GM23338 (cell line): Measurements from ENCODE around the gene PRPH. TPM values are rescaled to one million over a fixed set of nuclear protein-coding genes. Genes with fewer than 3 reads are reported as not detected.

Experiments
- ATAC-seq: fragments of 200-7000 bp; cut with Tn5 transposase; 3 replicates; pipeline ENCODE4 v1.9.1; 2020
- DNase-seq: peaks from one replicate; pipeline ENCODE4 v3.0.0-alpha.2; 2015; ENCODE audit warnings: low spot score
- H2AFZ ChIP-seq: fragments of 200-600 bp; sonication (generic); 2 replicates; pipeline ENCODE4 v1.8.0; 2016; ENCODE audit warnings: antibody characterized with exemption, mild to moderate bottlenecking, moderate library complexity
- H3F3A ChIP-seq: fragments of 200-600 bp; sonication (generic); replicated peaks from 2 replicates; pipeline ENCODE4 v1.8.0; 2017; ENCODE audit warnings: antibody characterized with exemption, mixed run types, low read depth
- H3K27ac ChIP-seq: fragments of 200-600 bp; sonication (generic); 2 replicates; pipeline ENCODE4 v1.6.1; 2016; ENCODE audit warnings: low read depth
- H3K27me3 ChIP-seq: fragments of 200-600 bp; sonication (generic); 2 replicates; pipeline ENCODE4 v1.8.0; 2016; ENCODE audit warnings: mild to moderate bottlenecking, mixed run types, moderate library complexity; ENCODE audit not compliant: insufficient read depth
- H3K36me3 ChIP-seq: fragments of 200-600 bp; sonication (generic); 2 replicates; pipeline ENCODE4 v1.8.0; 2016; ENCODE audit warnings: mild to moderate bottlenecking; ENCODE audit not compliant: insufficient read depth
- H3K4me1 ChIP-seq: fragments of 200-600 bp; sonication (generic); 2 replicates; pipeline ENCODE4 v1.8.0; 2016; ENCODE audit warnings: mild to moderate bottlenecking, moderate library complexity; ENCODE audit not compliant: insufficient read depth
- H3K4me2 ChIP-seq: fragments of 200-600 bp; sonication (generic); 2 replicates; pipeline ENCODE4 v1.7.1; 2017; ENCODE audit warnings: mixed run types
- H3K4me3 ChIP-seq: fragments of 200-600 bp; sonication (generic); 2 replicates; pipeline ENCODE4 v1.6.1; 2016; ENCODE audit warnings: mixed run types
- H3K79me2 ChIP-seq: fragments of 200-600 bp; sonication (generic); replicated peaks from 2 replicates; pipeline ENCODE4 v1.8.0; 2017; ENCODE audit warnings: mild to moderate bottlenecking; ENCODE audit not compliant: insufficient read depth
- H3K9me2 ChIP-seq: fragments of 200-600 bp; sonication (generic); 2 replicates; pipeline ENCODE4 v1.8.0; 2017; ENCODE audit not compliant: insufficient read depth
- H4K20me1 ChIP-seq: fragments of 200-600 bp; sonication (generic); replicated peaks from 2 replicates; pipeline ENCODE4 v1.8.0; 2017; ENCODE audit warnings: mild to moderate bottlenecking; ENCODE audit not compliant: insufficient read depth
- H3K27ac Mint-ChIP-seq: 2 replicates; pipeline ENCODE4 v1.8.0; 2020; ENCODE audit warnings: inconsistent platforms, mild to moderate bottlenecking, moderate library complexity, mixed read lengths
- H3K27me3 Mint-ChIP-seq: 3 replicates; pipeline ENCODE4 v1.8.0; 2022; ENCODE audit warnings: low read depth, mild to moderate bottlenecking, moderate library complexity, mixed read lengths, inconsistent platforms; ENCODE audit not compliant: insufficient read depth, poor library complexity
- H3K36me3 Mint-ChIP-seq: 3 replicates; pipeline ENCODE4 v1.8.0; 2021; ENCODE audit warnings: low read depth, mild to moderate bottlenecking, inconsistent platforms, moderate library complexity, mixed read lengths
- H3K4me1 Mint-ChIP-seq: 3 replicates; pipeline ENCODE4 v1.8.0; 2020; ENCODE audit warnings: mild to moderate bottlenecking, inconsistent platforms, mixed read lengths
- H3K4me3 Mint-ChIP-seq: 3 replicates; pipeline ENCODE4 v1.8.0; 2021; ENCODE audit warnings: moderate library complexity, mild to moderate bottlenecking, inconsistent platforms, mixed read lengths
- H3K9me3 Mint-ChIP-seq: 3 replicates; pipeline ENCODE4 v1.8.0; 2020; ENCODE audit warnings: moderate library complexity, mild to moderate bottlenecking, inconsistent platforms, mixed read lengths
- EZH2 ChIP-seq: fragments of 200-600 bp; sonication (generic); IDR thresholded peaks from one replicate; pipeline ENCODE4 v1.8.0; 2017; ENCODE audit warnings: antibody characterized with exemption, mild to moderate bottlenecking, low read depth; ENCODE audit not compliant: unreplicated experiment
- EZH2phosphoT487 ChIP-seq: fragments of 200-600 bp; sonication (generic); IDR thresholded peaks from one replicate; pipeline ENCODE4 v1.8.1; 2018; ENCODE audit warnings: antibody characterized with exemption; ENCODE audit not compliant: unreplicated experiment
- JUNB ChIP-seq: IDR thresholded peaks from one replicate; pipeline ENCODE4 v1.6.1; 2016; ENCODE audit warnings: antibody characterized with exemption; ENCODE audit not compliant: unreplicated experiment
- ZNF331 ChIP-seq: fragments of 250-450 bp; sonication (Bioruptor Pico); IDR thresholded peaks from 2 replicates; pipeline ENCODE4 v1.5.0; 2020; ENCODE audit warnings: low read depth, mild to moderate bottlenecking, moderate library complexity
- polyA plus RNA-seq: library from polyadenylated mRNA; unstranded; fragments of >200 nt; fragmentation: Nextera tagmentation; extraction: Ambion mirVana; gene quantifications from 2 replicates; pipeline ENCODE4 v1.2.1, GENCODE V29; 2016
- total RNA-seq: library from RNA; depleted of rRNA; stranded (reverse); fragments of >200 nt; shearing (Covaris generic); gene quantifications from 2 replicates; pipeline ENCODE4 v1.2.3, GENCODE V29; 2014; rRNA removed
- TF ChIP-seq, protein P1 (sequence below), 2 experiments: fragments of 200-600 bp in 1 of 2; sonication (generic) in 1 of 2; conservative IDR thresholded peaks; 2 replicates each; pipeline versions ENCODE4 v1.5.1 to v1.6.1; 2016 to 2017; ENCODE audit warnings: antibody characterized with exemption in 2 of 2, low read depth in 2 of 2, mild to moderate bottlenecking in 2 of 2, moderate library complexity in 1 of 2
- TF ChIP-seq, protein P2 (sequence below): IDR thresholded peaks from one replicate; pipeline ENCODE4 v1.6.1; 2018; ENCODE audit warnings: antibody characterized with exemption; ENCODE audit not compliant: unreplicated experiment

The PRPH gene
- total and polyA plus RNA-seq, 2 experiments from 2014 or later, result 0.24 to 0.36 TPM

DNA sequence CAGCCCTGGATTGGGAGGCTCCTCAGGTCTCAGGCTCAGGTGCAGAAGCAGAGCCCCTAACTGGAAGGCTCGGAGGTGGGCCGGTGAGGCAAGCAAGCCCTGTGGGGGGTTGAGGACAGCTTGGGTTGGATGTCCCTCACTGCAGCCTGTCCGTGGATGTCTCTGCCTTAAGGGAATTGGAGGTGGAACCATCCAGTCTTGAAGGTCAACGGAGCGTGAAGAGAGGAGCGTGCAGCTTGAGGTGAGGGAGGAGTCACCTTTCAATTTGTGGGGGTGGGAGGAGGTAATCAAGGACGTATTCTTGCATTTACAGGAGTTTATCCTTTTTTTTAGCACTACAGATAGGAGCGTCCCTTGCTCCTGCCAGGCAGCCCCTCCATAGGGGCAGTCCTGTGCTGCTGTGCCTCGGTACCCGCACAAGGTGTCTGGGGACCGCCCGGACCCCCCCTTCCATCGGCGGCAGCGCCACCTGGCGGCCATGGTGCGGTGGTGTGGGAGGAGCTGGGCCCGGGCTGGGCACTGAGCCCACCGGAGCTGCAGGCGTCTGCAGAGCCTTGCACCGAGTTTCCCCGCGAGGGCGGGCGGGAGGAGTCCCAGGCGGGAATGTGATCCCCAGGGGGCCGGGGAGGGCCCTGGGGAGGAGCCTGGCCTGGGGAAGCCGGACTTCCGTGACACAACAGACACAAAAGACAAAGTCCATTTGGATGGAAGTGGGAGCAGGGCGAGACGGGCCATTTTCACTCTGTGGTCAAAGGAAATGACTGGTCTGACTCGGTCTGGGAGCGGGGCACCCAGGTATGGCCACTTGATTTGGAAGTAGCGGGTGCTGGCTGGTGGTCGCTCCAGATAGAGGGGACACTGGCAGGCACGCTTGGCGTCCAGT is 52.6 kb downstream of the PRPH start:
- Histone ChIP-seq H3K9me2 (no peaks in the 10 kb centered on the region), H3K36me3 (no peaks in the 10 kb centered on the region), H4K20me1 (peaks cover 18% of the 10 kb centered on the region), H2AFZ (peak overlapping the region; percentile 88), H3K79me2 (no peaks in the 10 kb centered on the region), H3K4me3 (peak overlapping the region; percentile 63), H3F3A (peaks cover 15% of the 10 kb centered on the region), H3K27me3 (peaks cover 93% of the 10 kb centered on the region), H3K4me2 (peak overlapping the region; percentile 79), H3K4me1 (peaks cover 17% of the 10 kb centered on the region; the same call in 1 of the 2 replicates), H3K27ac (no peak overlapping the region)
- H3K27me3 Mint-ChIP-seq, result peaks cover 74% of the 10 kb centered on the region
- H3K4me1 Mint-ChIP-seq, result peaks cover 24% of the 10 kb centered on the region
- no peak for TF ChIP-seq JUNB
- peak; percentile 85 for TF ChIP-seq ZNF331 (CRISPR knock-in tag)
- TF ChIP-seq, protein P1, sequence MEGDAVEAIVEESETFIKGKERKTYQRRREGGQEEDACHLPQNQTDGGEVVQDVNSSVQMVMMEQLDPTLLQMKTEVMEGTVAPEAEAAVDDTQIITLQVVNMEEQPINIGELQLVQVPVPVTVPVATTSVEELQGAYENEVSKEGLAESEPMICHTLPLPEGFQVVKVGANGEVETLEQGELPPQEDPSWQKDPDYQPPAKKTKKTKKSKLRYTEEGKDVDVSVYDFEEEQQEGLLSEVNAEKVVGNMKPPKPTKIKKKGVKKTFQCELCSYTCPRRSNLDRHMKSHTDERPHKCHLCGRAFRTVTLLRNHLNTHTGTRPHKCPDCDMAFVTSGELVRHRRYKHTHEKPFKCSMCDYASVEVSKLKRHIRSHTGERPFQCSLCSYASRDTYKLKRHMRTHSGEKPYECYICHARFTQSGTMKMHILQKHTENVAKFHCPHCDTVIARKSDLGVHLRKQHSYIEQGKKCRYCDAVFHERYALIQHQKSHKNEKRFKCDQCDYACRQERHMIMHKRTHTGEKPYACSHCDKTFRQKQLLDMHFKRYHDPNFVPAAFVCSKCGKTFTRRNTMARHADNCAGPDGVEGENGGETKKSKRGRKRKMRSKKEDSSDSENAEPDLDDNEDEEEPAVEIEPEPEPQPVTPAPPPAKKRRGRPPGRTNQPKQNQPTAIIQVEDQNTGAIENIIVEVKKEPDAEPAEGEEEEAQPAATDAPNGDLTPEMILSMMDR (conservative IDR thresholded peaks at IDR 0.05; ENCODE audit: low read depth in 2 of 2), result peak; percentile 91 to 92
- peak; percentile 37 for TF ChIP-seq EZH2
- TF ChIP-seq, protein P2, sequence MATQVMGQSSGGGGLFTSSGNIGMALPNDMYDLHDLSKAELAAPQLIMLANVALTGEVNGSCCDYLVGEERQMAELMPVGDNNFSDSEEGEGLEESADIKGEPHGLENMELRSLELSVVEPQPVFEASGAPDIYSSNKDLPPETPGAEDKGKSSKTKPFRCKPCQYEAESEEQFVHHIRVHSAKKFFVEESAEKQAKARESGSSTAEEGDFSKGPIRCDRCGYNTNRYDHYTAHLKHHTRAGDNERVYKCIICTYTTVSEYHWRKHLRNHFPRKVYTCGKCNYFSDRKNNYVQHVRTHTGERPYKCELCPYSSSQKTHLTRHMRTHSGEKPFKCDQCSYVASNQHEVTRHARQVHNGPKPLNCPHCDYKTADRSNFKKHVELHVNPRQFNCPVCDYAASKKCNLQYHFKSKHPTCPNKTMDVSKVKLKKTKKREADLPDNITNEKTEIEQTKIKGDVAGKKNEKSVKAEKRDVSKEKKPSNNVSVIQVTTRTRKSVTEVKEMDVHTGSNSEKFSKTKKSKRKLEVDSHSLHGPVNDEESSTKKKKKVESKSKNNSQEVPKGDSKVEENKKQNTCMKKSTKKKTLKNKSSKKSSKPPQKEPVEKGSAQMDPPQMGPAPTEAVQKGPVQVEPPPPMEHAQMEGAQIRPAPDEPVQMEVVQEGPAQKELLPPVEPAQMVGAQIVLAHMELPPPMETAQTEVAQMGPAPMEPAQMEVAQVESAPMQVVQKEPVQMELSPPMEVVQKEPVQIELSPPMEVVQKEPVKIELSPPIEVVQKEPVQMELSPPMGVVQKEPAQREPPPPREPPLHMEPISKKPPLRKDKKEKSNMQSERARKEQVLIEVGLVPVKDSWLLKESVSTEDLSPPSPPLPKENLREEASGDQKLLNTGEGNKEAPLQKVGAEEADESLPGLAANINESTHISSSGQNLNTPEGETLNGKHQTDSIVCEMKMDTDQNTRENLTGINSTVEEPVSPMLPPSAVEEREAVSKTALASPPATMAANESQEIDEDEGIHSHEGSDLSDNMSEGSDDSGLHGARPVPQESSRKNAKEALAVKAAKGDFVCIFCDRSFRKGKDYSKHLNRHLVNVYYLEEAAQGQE, result no peak
- peak; percentile 15 for TF ChIP-seq EZH2phosphoT487
- ATAC-seq, result peak; percentile 79
- H3K36me3 Mint-ChIP-seq, result no peaks in the 10 kb centered on the region
- peaks cover 6% of the 10 kb centered on the region; the same call in 2 of the 3 replicates for H3K9me3 Mint-ChIP-seq
- DNase-seq, result peak; percentile 83
- peak overlapping the region; percentile 74 for H3K4me3 Mint-ChIP-seq
- H3K27ac Mint-ChIP-seq, result no peak overlapping the region

Other genes starting within 250 kb of the PRPH start
- 86.1 and 120 TPM in 2 replicates for gene KMT2D, start 234.4 kb upstream of the PRPH start, total RNA-seq
- gene KMT2D, start 234.4 kb upstream of the PRPH start, polyA plus RNA-seq, result 17.6 and 18.3 TPM in 2 replicates
- gene RHEBL1, start 225.2 kb upstream of the PRPH start, total RNA-seq, result 6.7 and 11.8 TPM in 2 replicates
- gene RHEBL1, start 225.2 kb upstream of the PRPH start, polyA plus RNA-seq, result 9.4 and 10.7 TPM in 2 replicates
- gene DHH, start 200.3 kb upstream of the PRPH start, total RNA-seq, result not detected in 2 replicates
- gene DHH, start 200.3 kb upstream of the PRPH start, polyA plus RNA-seq, result 0.09 TPM in 1 of 2 replicates, not detected in the other
- 33.9 and 57.0 TPM in 2 replicates for gene LMBR1L, start 184.3 kb upstream of the PRPH start, total RNA-seq
- gene LMBR1L, start 184.3 kb upstream of the PRPH start, polyA plus RNA-seq, result 19.8 and 24.3 TPM in 2 replicates
- 2,341 and 2,718 TPM in 2 replicates for gene TUBA1B, start 163.8 kb upstream of the PRPH start, total RNA-seq
- 1,008 and 1,116 TPM in 2 replicates for gene TUBA1B, start 163.8 kb upstream of the PRPH start, polyA plus RNA-seq
- 386 and 424 TPM in 2 replicates for gene TUBA1A, start 106.1 kb upstream of the PRPH start, total RNA-seq
- gene TUBA1A, start 106.1 kb upstream of the PRPH start, polyA plus RNA-seq, result 189 TPM in 2 replicates
- gene TUBA1C, start 30.1 kb upstream of the PRPH start, total RNA-seq, result 608 and 728 TPM in 2 replicates
- gene TUBA1C, start 30.1 kb upstream of the PRPH start, polyA plus RNA-seq, result 187 and 191 TPM in 2 replicates
- gene TROAP, start 28.1 kb downstream of the PRPH start, total RNA-seq, result 27.6 and 46.4 TPM in 2 replicates
- 44.7 and 47.5 TPM in 2 replicates for gene TROAP, start 28.1 kb downstream of the PRPH start, polyA plus RNA-seq
- 0.12 TPM in 1 of 2 replicates, not detected in the other for gene C1QL4, start 42.0 kb downstream of the PRPH start, total RNA-seq
- gene C1QL4, start 42.0 kb downstream of the PRPH start, polyA plus RNA-seq, result not detected in 2 replicates
- gene DNAJC22, start 51.7 kb downstream of the PRPH start, total RNA-seq, result 0.10 TPM in 1 of 2 replicates, not detected in the other
- not detected in 2 replicates for gene DNAJC22, start 51.7 kb downstream of the PRPH start, polyA plus RNA-seq
- 20.6 and 28.1 TPM in 2 replicates for gene SPATS2, start 72.3 kb downstream of the PRPH start, total RNA-seq
- gene SPATS2, start 72.3 kb downstream of the PRPH start, polyA plus RNA-seq, result 54.0 and 61.0 TPM in 2 replicates
- gene KCNH3, start 243.9 kb downstream of the PRPH start, total RNA-seq, result 0.12 and 0.52 TPM in 2 replicates
- 0.21 and 0.28 TPM in 2 replicates for gene KCNH3, start 243.9 kb downstream of the PRPH start, polyA plus RNA-seq